AG10803 (cell line): Measurements from ENCODE around the gene SLC8A3.

Source experiments
- DNase-seq: peaks from one replicate; pipeline ENCODE4 v3.0.0; 2010; ENCODE audit warnings: low read depth
- H3K4me3 ChIP-seq: 2 replicates; pipeline ENCODE4 v1.5.1; 2011; ENCODE audit warnings: mild to moderate bottlenecking, low read length, control low read depth
- TF ChIP-seq, protein P1 (sequence below): conservative IDR thresholded peaks from 2 replicates; pipeline ENCODE4 v1.5.1; 2011; ENCODE audit warnings: mild to moderate bottlenecking, low read length, control low read depth, inconsistent platforms

The SLC8A3 gene

DNA sequence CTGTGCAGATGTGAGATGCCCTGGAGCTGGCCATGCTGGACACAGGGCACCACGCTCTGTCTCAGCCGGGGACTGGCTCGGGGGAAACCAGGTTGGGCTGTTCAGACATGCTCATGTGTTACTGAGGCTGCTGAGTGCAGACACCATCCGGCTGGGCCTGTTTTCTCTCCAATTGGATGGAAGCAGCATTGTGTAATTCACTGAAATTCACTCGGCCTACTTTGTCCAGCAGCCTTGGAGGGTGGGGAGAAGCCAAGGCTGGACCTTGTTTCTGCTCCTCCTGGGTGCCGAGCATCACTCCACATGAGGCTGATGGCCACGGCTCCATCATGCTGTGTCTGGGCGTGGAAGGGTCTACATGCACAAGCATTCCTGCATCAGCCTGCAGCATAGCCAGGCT, 178.8 kb downstream of the SLC8A3 start:
- TF ChIP-seq, protein P1, sequence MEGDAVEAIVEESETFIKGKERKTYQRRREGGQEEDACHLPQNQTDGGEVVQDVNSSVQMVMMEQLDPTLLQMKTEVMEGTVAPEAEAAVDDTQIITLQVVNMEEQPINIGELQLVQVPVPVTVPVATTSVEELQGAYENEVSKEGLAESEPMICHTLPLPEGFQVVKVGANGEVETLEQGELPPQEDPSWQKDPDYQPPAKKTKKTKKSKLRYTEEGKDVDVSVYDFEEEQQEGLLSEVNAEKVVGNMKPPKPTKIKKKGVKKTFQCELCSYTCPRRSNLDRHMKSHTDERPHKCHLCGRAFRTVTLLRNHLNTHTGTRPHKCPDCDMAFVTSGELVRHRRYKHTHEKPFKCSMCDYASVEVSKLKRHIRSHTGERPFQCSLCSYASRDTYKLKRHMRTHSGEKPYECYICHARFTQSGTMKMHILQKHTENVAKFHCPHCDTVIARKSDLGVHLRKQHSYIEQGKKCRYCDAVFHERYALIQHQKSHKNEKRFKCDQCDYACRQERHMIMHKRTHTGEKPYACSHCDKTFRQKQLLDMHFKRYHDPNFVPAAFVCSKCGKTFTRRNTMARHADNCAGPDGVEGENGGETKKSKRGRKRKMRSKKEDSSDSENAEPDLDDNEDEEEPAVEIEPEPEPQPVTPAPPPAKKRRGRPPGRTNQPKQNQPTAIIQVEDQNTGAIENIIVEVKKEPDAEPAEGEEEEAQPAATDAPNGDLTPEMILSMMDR = no peak
- H3K4me3 ChIP-seq = no peak overlapping the region
- DNase-seq = no peak

DNA sequence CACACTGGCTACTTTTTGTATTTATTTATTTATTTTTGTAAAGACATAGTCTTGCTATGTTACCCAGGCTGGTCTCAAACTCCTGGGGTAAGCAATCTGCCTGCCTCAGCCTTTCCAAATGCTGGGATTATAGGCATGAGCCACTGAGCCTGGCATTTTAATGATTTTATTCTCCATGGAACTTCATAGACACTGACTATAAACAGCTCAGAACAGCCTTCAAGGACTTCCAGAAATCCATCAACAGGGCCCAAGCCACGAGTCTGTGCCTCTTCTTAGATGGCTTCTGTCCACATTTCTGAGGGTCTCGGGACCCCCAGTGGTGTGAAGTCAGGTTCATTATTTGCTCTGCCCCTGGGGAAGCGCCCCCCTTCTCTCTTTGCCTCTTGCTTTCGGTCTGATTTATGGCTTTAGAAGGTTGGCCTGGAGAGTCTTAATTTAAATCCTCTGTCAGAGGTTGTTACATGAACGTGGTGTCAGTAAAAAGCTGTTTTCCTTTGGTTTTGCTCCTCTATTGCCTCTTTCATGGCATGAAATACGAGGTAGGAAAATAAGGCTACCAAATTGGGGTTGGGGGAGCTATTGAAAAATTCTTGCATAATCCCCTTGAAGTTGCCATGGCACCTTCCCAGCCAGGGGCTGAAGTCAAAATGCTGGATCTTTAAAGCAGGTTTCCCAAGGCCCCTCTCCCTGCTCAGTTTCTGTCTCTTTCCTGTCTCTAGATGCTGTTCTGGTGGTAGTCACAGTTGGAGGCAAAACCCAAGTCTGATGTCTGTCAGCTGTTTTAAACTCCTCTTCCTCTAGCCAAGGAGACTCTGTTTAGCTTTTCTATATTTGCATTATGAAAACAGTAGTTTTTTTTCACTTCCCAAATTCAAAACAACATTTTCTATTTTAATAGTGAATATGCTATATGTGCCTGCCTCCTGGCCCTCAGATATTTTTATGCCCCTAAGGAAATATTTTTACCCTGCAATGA, 180.2 kb downstream of the SLC8A3 start:
- DNase-seq = no peak

DNA sequence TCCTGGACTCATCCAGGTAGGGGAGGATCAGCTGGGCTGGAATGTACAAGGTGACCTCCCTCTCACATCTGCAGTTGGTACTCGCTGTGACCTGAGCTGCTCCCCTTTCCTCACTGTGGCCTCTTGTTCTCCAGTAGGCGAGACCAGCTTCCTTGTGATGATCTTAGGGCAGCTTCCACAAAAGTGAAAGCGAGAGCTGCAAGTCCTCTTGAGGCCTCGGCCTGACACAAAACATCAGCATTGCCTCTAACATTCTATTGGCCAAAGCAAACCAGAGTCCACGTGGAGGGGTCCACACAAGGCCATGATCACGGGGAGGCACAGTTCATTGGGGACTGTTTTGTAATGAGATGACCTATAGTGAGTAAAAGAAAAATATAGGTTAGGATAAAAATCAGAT, 182.1 kb downstream of the SLC8A3 start:
- no peak overlapping the region for H3K4me3 ChIP-seq
- DNase-seq = no peak
- TF ChIP-seq, protein P1 = no peak

More for the DNA sequence above, 180.2 kb downstream of the SLC8A3 start:
- TF ChIP-seq, protein P1 = no peak
- H3K4me3 ChIP-seq = no peak overlapping the region

DNA sequence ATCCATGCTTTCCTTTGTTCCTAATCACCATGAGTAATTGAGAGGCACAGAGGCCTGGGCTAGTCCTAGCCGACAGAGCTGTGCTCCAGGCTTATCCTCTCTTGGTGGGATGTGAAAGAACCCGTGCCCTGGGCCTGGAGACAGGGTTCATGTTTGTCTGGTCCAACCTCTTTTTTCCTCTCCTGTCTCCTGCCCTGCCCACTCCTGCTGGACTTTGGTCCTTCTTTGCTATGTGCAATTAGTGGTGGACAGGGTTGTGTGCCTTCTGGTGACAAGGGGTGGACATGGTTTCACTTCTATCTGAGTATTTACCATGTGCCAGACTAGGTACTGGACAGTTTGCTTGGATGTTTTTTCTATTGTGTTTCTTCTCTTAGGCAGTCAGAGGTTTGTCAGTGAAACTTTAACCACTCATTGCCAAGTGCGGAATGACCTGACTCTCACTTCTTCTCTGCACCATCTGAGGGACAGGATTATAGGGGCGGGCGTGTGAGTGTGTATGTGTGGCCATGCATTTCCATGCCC, 183.4 kb downstream of the SLC8A3 start:
- H3K4me3 ChIP-seq = no peak overlapping the region
- TF ChIP-seq, protein P1 = no peak
- DNase-seq = no peak

DNA sequence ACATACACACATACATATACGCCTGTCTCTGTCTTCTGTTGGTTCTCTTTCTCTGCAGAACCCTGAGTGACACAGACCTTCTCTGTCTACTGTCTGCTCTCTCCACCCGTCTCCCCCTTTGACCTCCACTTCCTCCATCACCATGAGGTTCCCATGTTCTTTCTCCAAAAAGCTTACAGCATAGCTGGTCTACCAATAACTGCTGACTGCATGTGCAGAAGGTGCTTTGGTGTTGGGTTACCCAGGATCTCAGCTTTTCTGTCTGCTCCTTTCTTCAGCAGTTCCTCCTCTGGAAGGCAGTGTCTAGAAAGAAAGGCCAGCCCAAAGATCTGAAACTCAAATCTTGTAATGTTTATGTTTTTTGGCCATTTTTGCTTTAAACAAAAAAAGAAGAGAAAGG, 184.0 kb downstream of the SLC8A3 start:
- TF ChIP-seq, protein P1 = no peak
- no peak for DNase-seq
- H3K4me3 ChIP-seq = no peak overlapping the region

DNA sequence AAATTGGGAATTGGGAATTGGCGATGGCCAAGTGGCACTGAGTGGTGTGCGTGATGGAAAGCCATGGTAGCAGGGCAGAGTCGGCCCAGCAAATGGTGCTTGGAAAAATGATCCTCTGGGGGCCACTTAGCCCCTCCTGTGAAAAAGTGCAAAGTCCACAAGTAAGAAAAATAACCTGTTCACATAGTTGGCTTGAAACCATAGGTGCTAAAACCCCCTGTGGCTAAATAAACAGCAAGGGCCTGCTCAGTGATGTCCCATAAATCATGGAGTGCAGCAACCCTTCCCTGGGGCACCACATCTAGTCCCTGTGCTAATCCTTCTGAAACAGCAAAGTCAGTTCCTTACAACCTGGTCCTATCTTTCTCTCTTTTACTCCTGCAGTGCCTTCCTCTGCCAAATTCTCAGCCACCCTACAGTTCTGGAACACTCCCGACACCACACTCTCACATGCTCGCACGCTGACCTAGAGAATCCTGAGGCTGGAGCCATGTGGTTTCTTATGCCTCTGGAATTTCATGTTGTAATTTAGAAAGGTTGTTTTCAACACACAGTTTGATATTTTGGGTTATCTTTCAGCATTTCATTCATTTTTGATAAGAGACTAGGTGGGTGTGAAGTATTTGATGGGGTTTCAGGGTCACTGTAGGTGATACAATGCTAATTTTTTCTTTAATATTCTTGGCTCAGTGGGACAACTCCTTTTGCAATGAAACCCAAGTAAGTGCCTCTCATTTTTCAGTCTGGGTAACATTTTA, 186.0 kb downstream of the SLC8A3 start:
- DNase-seq = no peak
- TF ChIP-seq, protein P1 = no peak
- no peak overlapping the region for H3K4me3 ChIP-seq
